GM18526 (cell line): ENCODE data around the gene CYP26B1.

ENCODE experiments used
- POLR2A ChIP-seq: IDR thresholded peaks from 3 replicates; pipeline ENCODE4 v1.6.1; 2011; ENCODE audit not compliant: insufficient read length; ENCODE audit errors: extremely low read depth

The CYP26B1 gene

GRCh38 chr2:72112981-72113846 lies 34.4 kb downstream of the CYP26B1 start:
- TF ChIP-seq POLR2A: no peak

GRCh38 chr2:72112401-72112800 lies 35.3 kb downstream of the CYP26B1 start:
- no peak for TF ChIP-seq POLR2A

- TF ChIP-seq POLR2A: no peak
Observed at GRCh38 chr2:72111061-72111460, 36.6 kb downstream of the CYP26B1 start.

- TF ChIP-seq POLR2A: no peak
Observed at GRCh38 chr2:72109904-72110303, 37.8 kb downstream of the CYP26B1 start.

GRCh38 chr2:72109291-72109690 lies 38.4 kb downstream of the CYP26B1 start:
- TF ChIP-seq POLR2A: no peak

- no peak for TF ChIP-seq POLR2A
Observed at GRCh38 chr2:72108121-72108520, 39.5 kb downstream of the CYP26B1 start.

GRCh38 chr2:72106978-72107377 lies 40.7 kb downstream of the CYP26B1 start:
- no peak for TF ChIP-seq POLR2A

- no peak for TF ChIP-seq POLR2A
Observed at GRCh38 chr2:72104821-72105588, 42.7 kb downstream of the CYP26B1 start.

GRCh38 chr2:72103690-72104089 lies 44.0 kb downstream of the CYP26B1 start:
- no peak for TF ChIP-seq POLR2A

GRCh38 chr2:72103161-72103560 lies 44.5 kb downstream of the CYP26B1 start:
- no peak for TF ChIP-seq POLR2A

GRCh38 chr2:72098935-72099334 lies 48.7 kb downstream of the CYP26B1 start:
- no peak for TF ChIP-seq POLR2A

- TF ChIP-seq POLR2A: no peak
Observed at GRCh38 chr2:72097276-72097675, 50.4 kb downstream of the CYP26B1 start.

- no peak for TF ChIP-seq POLR2A
Observed at GRCh38 chr2:72096181-72096580, 51.5 kb downstream of the CYP26B1 start.

GRCh38 chr2:72095364-72095763 lies 52.3 kb downstream of the CYP26B1 start:
- no peak for TF ChIP-seq POLR2A

GRCh38 chr2:72094701-72095100 lies 53.0 kb downstream of the CYP26B1 start:
- TF ChIP-seq POLR2A: no peak

- no peak for TF ChIP-seq POLR2A
Observed at GRCh38 chr2:72092111-72092510, 55.6 kb downstream of the CYP26B1 start.

- no peak for TF ChIP-seq POLR2A
Observed at GRCh38 chr2:72090781-72091482, 56.7 kb downstream of the CYP26B1 start.
